HCT116 (cell line): ENCODE measurements around the gene OCRL. TPM values are rescaled to one million over a fixed set of nuclear protein-coding genes. Genes with fewer than 3 reads are reported as not detected.

Experiments used
- ATAC-seq: fragments of 200-7000 bp; cut with Tn5 transposase; 2 replicates; pipeline ENCODE4 v1.9.1; 2020; ENCODE audit warnings: mild to moderate bottlenecking, moderate library complexity
- BruUV-seq: library from RNA; stranded (reverse); fragments of 400-500 nt; replicated peaks from 2 replicates; lab custom pipeline; 2021; lab: Mats Ljungman, UMichigan
- CTCF ChIA-PET: fragments of 300-600 bp; sonication (Branson Sonifier 250); formaldehyde crosslinking; loops from one replicate; lab custom pipeline; 2021; ENCODE audit warnings: antibody characterized with exemption; lab: Charles Lee
- POLR2A ChIA-PET: fragments of 300-600, 350-600 bp; sonication (Branson Sonifier 250); formaldehyde crosslinking; loops from one replicate; lab custom pipeline; 2021; ENCODE audit warnings: antibody characterized with exemption; lab: Charles Lee
- RAD21 ChIA-PET, 2 experiments: fragments of 300-600 bp; sonication (Branson Sonifier 250); formaldehyde crosslinking; loops; one replicate each; lab custom pipeline; 2023; ENCODE audit warnings: low total read pairs in 2 of 2; ENCODE audit not compliant: uncharacterized antibody in 2 of 2, unreplicated experiment in 2 of 2, low non-redundant PET in 1 of 2; lab: Charles Lee
- DNase-seq: peaks from one replicate; pipeline ENCODE4 v3.0.0-alpha.2; 2010; ENCODE audit warnings: low read depth, low spot score
- H2AFZ ChIP-seq: fragments of 200-600 bp; shearing (Covaris generic), sonication (generic); 2 replicates; pipeline ENCODE4 v1.6.1; 2017; ENCODE audit warnings: low read depth, mixed run types, mixed read lengths, antibody characterized with exemption, low read length; ENCODE audit not compliant: poor library complexity, severe bottlenecking
- H3K27ac ChIP-seq: 2 replicates; pipeline ENCODE4 v1.5.1; 2012; ENCODE audit warnings: low read depth, low read length
- H3K27me3 ChIP-seq: fragments of 200-600 bp; sonication (generic); 2 replicates; pipeline ENCODE4 v1.6.1; 2016; ENCODE audit warnings: mixed run types, low read length, mixed read lengths; ENCODE audit not compliant: insufficient read depth
- H3K36me3 ChIP-seq, 2 experiments: fragments of 200-500 bp in 1 of 2; fragments of 200-600 bp in 1 of 2; sonication (Bioruptor generic) in 1 of 2; sonication (generic) in 1 of 2; 2 replicates each; pipeline versions ENCODE4 v1.5.1 to v1.6.1; 2014 to 2016; ENCODE audit warnings: low read length in 2 of 2, inconsistent platforms in 1 of 2, mixed read lengths in 1 of 2, mixed run types in 1 of 2; ENCODE audit not compliant: insufficient read depth in 2 of 2, control insufficient read depth in 1 of 2
- H3K4me1 ChIP-seq, 2 experiments: fragments of 200-600 bp in 1 of 2; sonication (generic) in 1 of 2; 2 replicates each; pipeline versions ENCODE4 v1.5.1 to v1.6.1; 2012 to 2017; ENCODE audit warnings: low read length in 2 of 2, inconsistent platforms in 1 of 2, mild to moderate bottlenecking in 1 of 2, mixed read lengths in 1 of 2, mixed run types in 1 of 2, moderate library complexity in 1 of 2; ENCODE audit not compliant: insufficient read depth in 2 of 2, control insufficient read depth in 1 of 2
- H3K4me2 ChIP-seq: fragments of 200-600 bp; sonication (generic); 2 replicates; pipeline ENCODE4 v1.6.1; 2017; ENCODE audit warnings: mixed run types, low read length, mixed read lengths
- H3K4me3 ChIP-seq, 2 experiments: fragments of 200-600 bp in 1 of 2; sonication (generic) in 1 of 2; replicated peaks in 1 of 2; 2 replicates each; pipeline ENCODE4 v1.5.1; 2011 to 2016; ENCODE audit warnings: low read length in 2 of 2, control low read depth in 1 of 2, low read depth in 1 of 2, mild to moderate bottlenecking in 1 of 2, mixed read lengths in 1 of 2, mixed run types in 1 of 2
- H3K79me2 ChIP-seq: fragments of 200-600 bp; sonication (generic); 2 replicates; pipeline ENCODE4 v1.6.1; 2017; ENCODE audit warnings: mild to moderate bottlenecking, mixed run types, low read length, moderate library complexity, mixed read lengths; ENCODE audit not compliant: insufficient read depth
- H3K9ac ChIP-seq: fragments of 200-600 bp; sonication (generic); 2 replicates; pipeline ENCODE4 v1.6.1; 2016; ENCODE audit warnings: low read length, mixed read lengths
- H3K9me2 ChIP-seq: fragments of 200-600 bp; sonication (generic), shearing (Covaris generic); 2 replicates; pipeline ENCODE4 v1.6.1; 2017; ENCODE audit warnings: mixed run types, mild to moderate bottlenecking, moderate library complexity; ENCODE audit not compliant: insufficient read depth
- H3K9me3 ChIP-seq, 2 experiments: fragments of 200-500 bp in 1 of 2; fragments of 200-600 bp in 1 of 2; sonication (Bioruptor generic) in 1 of 2; sonication (generic) in 1 of 2; 2 replicates each; pipeline ENCODE4 v1.6.1; 2014 to 2017; ENCODE audit warnings: low read length in 2 of 2, mixed read lengths in 2 of 2, inconsistent platforms in 1 of 2, low read depth in 1 of 2, mild to moderate bottlenecking in 1 of 2, mixed run types in 1 of 2, moderate library complexity in 1 of 2; ENCODE audit not compliant: control insufficient read depth in 1 of 2, insufficient read depth in 1 of 2
- H4K20me1 ChIP-seq: fragments of 200-600 bp; sonication (generic), shearing (Covaris generic); 2 replicates; pipeline ENCODE4 v1.6.1; 2017; ENCODE audit warnings: mixed run types, mild to moderate bottlenecking, moderate library complexity; ENCODE audit not compliant: insufficient read depth
- CBX3 ChIP-seq: IDR thresholded peaks from 2 replicates; pipeline ENCODE4 v1.6.1; 2012; ENCODE audit warnings: low read depth
- EZH2 ChIP-seq: fragments of 200-600 bp; sonication (generic); IDR thresholded peaks from 2 replicates; pipeline ENCODE4 v1.6.1; 2017; ENCODE audit warnings: antibody characterized with exemption, mixed run types
- FOSL1 ChIP-seq: IDR thresholded peaks from 2 replicates; pipeline ENCODE4 v1.6.1; 2012; ENCODE audit warnings: low read depth
- JUND ChIP-seq: IDR thresholded peaks from 2 replicates; pipeline ENCODE4 v1.6.1; 2012
- POLR2A ChIP-seq: IDR thresholded peaks from 2 replicates; pipeline ENCODE4 v1.7.0; 2011; ENCODE audit warnings: borderline replicate concordance; ENCODE audit not compliant: insufficient read depth, insufficient read length; ENCODE audit errors: extremely low read depth
- POLR2AphosphoS5 ChIP-seq: IDR thresholded peaks from 2 replicates; pipeline ENCODE4 v1.6.1; 2011; ENCODE audit warnings: mild to moderate bottlenecking, low read depth, low read length, moderate library complexity
- SIN3A ChIP-seq: IDR thresholded peaks from 2 replicates; pipeline ENCODE4 v1.6.1; 2012; ENCODE audit warnings: low read depth
- TCF7L2 ChIP-seq: IDR thresholded peaks from 2 replicates; pipeline ENCODE4 v1.7.0; 2011; ENCODE audit warnings: borderline replicate concordance, inconsistent platforms; ENCODE audit not compliant: insufficient read depth, insufficient read length; ENCODE audit errors: extremely low read depth
- YY1 ChIP-seq: IDR thresholded peaks from 2 replicates; pipeline ENCODE4 v1.6.1; 2011; ENCODE audit warnings: low read length, low read depth, moderate library complexity, mild to moderate bottlenecking; ENCODE audit not compliant: insufficient replicate concordance; ENCODE audit errors: extremely low read depth
- ZFX ChIP-seq: fragments of 450-650 bp; IDR thresholded peaks from 2 replicates; pipeline ENCODE4 v1.6.1; 2017
- ZNF274 ChIP-seq: fragments of 200-500 bp; sonication (Bioruptor generic); IDR thresholded peaks from 2 replicates; pipeline ENCODE4 v1.6.1; 2014; ENCODE audit warnings: mild to moderate bottlenecking, low read depth, low read length, inconsistent platforms
- intact Hi-C: fragments of 100-400 bp; cut with micrococcal nuclease; formaldehyde crosslinking; loops from 2 replicates; pipeline ENCODE4 v1.10.0; 2022
- total RNA-seq: library from RNA; stranded (reverse); gene quantifications from one replicate; pipeline ENCODE4 v1.2.1, GENCODE V29; 2021; ENCODE audit not compliant: unreplicated experiment
- TF ChIP-seq, protein P1 (sequence below): IDR thresholded peaks from 2 replicates; pipeline ENCODE4 v1.6.1; 2012; ENCODE audit warnings: low read depth
- TF ChIP-seq, protein P2 (sequence below): IDR thresholded peaks from 2 replicates; pipeline ENCODE4 v1.6.1; 2012

Gene OCRL
- total RNA-seq, 1 experiment from 2014 or later, result 19.8 TPM

DNA sequence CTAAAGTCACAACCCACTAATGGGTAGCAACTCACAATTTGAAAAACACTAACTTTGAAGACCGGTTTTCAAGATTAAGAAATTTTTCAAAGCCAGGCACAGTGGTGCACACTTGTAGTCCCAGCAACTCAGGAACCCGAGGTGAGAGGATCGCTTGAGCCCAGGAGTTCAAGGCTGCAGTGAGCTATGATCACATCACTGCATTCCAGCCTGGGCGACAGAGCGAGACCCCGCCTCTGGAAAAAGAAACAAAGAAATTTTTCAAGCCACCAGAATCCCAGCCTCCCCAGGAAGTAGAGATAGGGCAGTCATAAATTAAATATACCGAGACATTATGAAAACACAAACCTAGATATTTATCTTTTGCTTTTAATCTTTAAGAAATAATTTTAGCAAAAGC is 29.7 kb upstream of the OCRL start:
- peaks cover 0 to 4% of the 10 kb centered on the region in 2 experiments; a peak in 2 of 4 replicates for H3K36me3 ChIP-seq
- no peak overlapping the region for H3K4me2 ChIP-seq
- DNase-seq (no peak), ATAC-seq (no peak)
- H3K4me3 ChIP-seq, result no peak overlapping the region
- no peak overlapping the region for H3K9ac ChIP-seq
- TF ChIP-seq ZNF274 (no peak), POLR2AphosphoS5 (no peak)
- no peak overlapping the region for H3K27ac ChIP-seq
- intact Hi-C loops, result no loop called here
- H3K9me2 ChIP-seq, result no peaks in the 10 kb centered on the region
- BruUV-seq, result no TSS peak
- H3K4me1 ChIP-seq, result no peaks in the 10 kb centered on the region
- H4K20me1 ChIP-seq, result no peaks in the 10 kb centered on the region
- no peaks in the 10 kb centered on the region for H3K79me2 ChIP-seq
- ChIA-PET CTCF (no interaction called here), POLR2A (no interaction called here), RAD21 (no interaction called here)
- no peak overlapping the region for H2AFZ ChIP-seq
- no peaks in the 10 kb centered on the region for H3K27me3 ChIP-seq
- no peaks in the 10 kb centered on the region for H3K9me3 ChIP-seq

DNA sequence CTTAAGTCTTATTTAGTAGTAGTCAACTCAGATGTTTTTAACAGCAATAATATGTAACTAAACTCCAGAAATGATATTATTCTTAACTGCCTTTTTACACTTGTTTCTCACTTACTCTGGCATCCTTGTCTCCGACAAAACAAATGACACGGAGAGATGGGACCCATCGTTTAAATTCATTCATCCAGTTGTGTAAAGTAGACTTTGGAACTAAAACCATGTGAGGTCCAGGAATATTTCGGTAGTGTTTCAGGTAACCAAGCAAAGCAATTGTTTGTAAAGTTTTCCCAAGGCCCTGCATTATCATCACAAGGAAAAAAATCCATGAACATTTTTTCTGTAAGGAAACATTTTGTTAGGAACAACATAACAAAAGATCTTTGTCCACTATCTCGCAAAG is 28.4 kb upstream of the OCRL start:
- POLR2A ChIA-PET, result no interaction called here
- intact Hi-C loops, result no loop called here
- Histone ChIP-seq H3K4me1 (no peaks in the 10 kb centered on the region), H3K36me3 (peaks cover 0 to 4% of the 10 kb centered on the region in 2 experiments; a peak in 2 of 4 replicates), H3K9me2 (no peaks in the 10 kb centered on the region), H3K4me3 (no peak overlapping the region), H3K4me2 (no peak overlapping the region), H3K9ac (no peak overlapping the region), H2AFZ (no peak overlapping the region), H4K20me1 (no peaks in the 10 kb centered on the region), H3K27ac (no peak overlapping the region), H3K79me2 (no peaks in the 10 kb centered on the region), H3K9me3 (no peaks in the 10 kb centered on the region), H3K27me3 (no peaks in the 10 kb centered on the region)
- DNase-seq (no peak), ATAC-seq (no peak)
- CTCF ChIA-PET, result no interaction called here
- no TSS peak for BruUV-seq
- RAD21 ChIA-PET, result no interaction called here
- TF ChIP-seq, protein P1, sequence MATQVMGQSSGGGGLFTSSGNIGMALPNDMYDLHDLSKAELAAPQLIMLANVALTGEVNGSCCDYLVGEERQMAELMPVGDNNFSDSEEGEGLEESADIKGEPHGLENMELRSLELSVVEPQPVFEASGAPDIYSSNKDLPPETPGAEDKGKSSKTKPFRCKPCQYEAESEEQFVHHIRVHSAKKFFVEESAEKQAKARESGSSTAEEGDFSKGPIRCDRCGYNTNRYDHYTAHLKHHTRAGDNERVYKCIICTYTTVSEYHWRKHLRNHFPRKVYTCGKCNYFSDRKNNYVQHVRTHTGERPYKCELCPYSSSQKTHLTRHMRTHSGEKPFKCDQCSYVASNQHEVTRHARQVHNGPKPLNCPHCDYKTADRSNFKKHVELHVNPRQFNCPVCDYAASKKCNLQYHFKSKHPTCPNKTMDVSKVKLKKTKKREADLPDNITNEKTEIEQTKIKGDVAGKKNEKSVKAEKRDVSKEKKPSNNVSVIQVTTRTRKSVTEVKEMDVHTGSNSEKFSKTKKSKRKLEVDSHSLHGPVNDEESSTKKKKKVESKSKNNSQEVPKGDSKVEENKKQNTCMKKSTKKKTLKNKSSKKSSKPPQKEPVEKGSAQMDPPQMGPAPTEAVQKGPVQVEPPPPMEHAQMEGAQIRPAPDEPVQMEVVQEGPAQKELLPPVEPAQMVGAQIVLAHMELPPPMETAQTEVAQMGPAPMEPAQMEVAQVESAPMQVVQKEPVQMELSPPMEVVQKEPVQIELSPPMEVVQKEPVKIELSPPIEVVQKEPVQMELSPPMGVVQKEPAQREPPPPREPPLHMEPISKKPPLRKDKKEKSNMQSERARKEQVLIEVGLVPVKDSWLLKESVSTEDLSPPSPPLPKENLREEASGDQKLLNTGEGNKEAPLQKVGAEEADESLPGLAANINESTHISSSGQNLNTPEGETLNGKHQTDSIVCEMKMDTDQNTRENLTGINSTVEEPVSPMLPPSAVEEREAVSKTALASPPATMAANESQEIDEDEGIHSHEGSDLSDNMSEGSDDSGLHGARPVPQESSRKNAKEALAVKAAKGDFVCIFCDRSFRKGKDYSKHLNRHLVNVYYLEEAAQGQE, result no peak
- TF ChIP-seq EZH2 (no peak), POLR2AphosphoS5 (no peak), TCF7L2 (no peak), SIN3A (no peak), FOSL1 (no peak), YY1 (no peak), ZFX (no peak), CBX3 (no peak), JUND (no peak), POLR2A (no peak), ZNF274 (no peak)
- TF ChIP-seq, protein P2, sequence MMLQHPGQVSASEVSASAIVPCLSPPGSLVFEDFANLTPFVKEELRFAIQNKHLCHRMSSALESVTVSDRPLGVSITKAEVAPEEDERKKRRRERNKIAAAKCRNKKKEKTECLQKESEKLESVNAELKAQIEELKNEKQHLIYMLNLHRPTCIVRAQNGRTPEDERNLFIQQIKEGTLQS, result no peak
